IPS-NIHi11 (cell line): ENCODE results near the gene FHL3.
A peak's percentile ranks its signal among the peaks of the same experiment; 100 is the strongest.
"Not testable (repeated sequence)": the region's sequence is repeated elsewhere in the genome, so short reads cannot be mapped to it uniquely, and the experiment has no call there.

ENCODE experiments used
- DNase-seq: peaks from one replicate; pipeline ENCODE4 v3.0.0; 2012; ENCODE audit warnings: mixed read lengths, low spot score

Gene FHL3

DNA sequence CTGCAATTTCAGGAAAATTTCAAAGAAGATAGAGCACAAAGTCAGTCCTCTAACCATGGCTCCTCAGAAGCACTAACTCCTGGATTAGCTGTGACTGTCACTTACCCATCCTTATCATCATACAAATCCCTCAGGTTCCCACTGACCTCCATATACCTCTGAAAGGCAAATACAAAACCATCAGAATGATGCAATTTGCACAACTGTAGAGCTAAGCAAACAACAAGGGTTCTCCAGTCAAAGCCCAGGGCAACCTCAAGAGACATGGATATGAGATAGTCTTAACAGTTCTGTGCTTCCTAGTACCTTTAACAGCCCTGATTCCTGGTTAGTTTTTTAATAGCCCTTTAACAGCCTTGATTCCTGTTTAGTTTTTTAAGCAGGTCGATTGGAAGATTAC, 17.6 kb downstream of the FHL3 start:
- no peak for DNase-seq

GRCh38 chr1:37983546-37983945, 21.8 kb downstream of the FHL3 start:
- no peak for DNase-seq

DNA sequence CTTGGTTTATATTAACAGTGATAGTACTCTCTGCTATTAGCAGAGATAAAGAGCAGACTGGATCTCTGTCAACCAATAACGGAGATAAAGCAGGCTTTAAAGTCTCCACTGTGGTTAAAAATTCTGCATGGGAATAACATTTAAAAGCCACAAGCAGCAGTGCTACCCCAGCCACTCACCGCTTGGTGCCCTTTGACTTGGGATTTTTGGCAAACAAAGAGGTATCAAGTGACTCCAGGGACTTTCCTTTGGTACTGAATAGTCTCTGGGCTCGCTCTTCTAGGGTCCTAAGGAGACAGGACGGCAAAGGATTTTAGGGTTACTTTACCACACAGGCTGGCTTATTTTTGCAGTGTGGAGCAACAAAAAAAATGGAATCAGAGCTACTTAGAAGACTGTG, 26.8 kb downstream of the FHL3 start:
- DNase-seq: no peak

- peak; percentile 72 for DNase-seq
Observed at GRCh38 chr1:37975083-37975482, 30.2 kb downstream of the FHL3 start.

- DNase-seq: no peak
Observed at GRCh38 chr1:37974567-37974966, 30.7 kb downstream of the FHL3 start.

DNA sequence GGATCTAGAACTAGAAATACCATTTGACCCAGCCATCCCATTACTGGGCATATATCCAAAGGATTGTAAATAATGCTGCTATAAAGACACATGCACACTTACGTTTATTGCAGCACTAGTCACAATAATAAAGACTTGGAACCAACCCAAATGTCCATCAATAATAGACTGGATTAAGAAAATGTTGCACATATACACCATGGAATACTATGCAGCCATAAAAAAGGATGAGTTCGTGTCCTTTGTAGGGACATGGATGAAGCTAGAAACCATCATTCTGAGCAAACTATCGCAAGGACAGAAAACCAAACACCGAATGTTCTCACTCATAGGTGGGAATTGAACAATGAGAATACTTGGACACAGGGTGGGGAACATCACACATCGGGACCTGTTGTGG, 31.6 kb downstream of the FHL3 start:
- DNase-seq: not testable (repeated sequence)

DNA sequence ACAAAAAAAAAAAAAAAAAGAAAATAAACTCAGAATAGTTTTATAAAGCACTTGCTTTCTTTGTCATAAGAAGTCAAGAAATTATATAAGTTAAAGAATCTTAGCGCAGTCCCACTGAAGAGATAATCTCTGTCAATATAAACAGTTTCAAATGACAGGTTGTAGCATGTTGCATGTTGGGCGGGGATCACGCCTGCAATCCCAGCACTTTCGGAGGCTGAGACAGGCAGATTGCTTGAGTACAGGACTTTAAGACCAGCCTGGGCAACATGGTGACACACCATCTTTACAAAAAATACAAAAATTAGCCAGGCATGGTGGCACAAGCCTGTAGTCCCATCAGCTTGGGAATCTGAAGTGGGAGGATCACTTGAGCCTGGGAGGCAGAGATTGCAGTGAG, 40.0 kb downstream of the FHL3 start:
- no peak for DNase-seq

GRCh38 chr1:37964106-37964505, 41.2 kb downstream of the FHL3 start:
- not testable (repeated sequence) for DNase-seq

- DNase-seq: no peak
Observed at GRCh38 chr1:37958690-37959089, 46.6 kb downstream of the FHL3 start.

DNA sequence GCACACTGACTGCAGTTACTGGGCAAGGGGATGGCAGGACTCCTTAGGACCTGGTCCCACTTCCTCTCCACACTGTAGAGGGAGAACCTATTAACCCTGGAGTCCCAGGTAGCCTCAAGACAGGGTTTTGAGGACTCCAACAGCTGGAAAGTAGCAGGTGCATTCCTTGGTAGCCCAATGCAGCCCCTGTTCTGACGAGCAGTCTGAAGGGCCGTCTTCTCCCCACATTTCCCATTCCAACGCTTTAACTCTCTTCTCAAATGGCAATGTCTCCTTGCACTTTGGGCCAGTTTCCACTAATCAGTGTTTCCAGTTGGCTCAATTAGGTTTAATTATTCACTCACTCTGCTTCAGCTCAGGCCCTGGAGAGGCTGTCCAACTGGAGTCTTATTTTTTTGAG, 49.6 kb downstream of the FHL3 start:
- no peak for DNase-seq

- DNase-seq: no peak
Observed at GRCh38 chr1:37954316-37954971, 50.9 kb downstream of the FHL3 start.

DNA sequence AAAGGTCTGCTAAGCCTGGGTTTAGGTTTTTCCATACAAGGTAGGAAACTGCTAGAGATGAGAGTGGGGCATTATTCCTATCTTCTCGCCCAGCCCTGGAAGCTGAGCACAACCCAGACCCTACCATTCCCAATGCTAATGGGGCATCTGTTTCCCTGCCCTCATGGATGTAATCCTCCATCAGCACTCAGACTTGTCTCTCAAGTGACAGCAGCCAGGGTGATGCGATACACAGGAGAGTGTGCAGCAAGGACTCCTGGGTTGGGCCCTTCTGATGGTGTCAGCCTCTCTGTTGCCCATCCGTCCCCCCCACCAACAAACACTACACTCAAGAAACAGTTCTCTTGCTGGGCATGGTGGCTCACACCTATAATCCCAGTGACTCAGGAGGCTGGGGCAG, 52.6 kb downstream of the FHL3 start:
- DNase-seq: no peak

GRCh38 chr1:37951783-37952624, 53.3 kb downstream of the FHL3 start:
- DNase-seq: no peak

- no peak for DNase-seq
Observed at GRCh38 chr1:37951041-37951782, 54.1 kb downstream of the FHL3 start.

DNA sequence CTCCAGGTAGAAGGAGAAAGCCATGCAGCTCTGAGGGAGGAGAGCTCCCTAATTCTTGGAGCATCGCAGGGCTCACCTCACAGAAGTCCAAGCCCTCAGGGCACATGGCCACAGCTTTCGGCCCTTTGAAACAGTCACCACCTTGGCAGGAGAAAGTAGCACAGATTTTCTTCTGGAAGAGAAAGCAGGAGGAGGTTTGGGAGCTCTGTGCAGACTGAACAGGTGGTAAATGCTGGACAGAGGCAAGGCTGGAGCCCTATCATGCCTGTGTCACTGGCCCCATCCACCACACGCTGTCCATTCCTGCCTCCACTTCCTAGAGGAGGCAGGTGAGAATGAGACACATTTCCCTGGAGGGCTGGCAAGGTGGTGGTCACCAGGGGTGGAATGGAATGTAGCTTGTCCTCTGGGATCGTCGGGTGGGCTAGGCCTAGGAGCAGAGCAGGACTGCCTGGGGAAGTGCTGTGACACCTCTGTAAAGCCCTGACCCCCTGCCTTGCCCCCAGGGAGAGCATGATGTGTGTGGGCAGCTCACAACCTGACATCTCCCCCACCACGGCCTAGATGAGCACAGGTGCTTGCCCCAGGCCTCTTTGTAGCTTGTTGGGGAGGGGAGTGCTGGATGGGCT, 55.7 kb downstream of the FHL3 start:
- DNase-seq: no peak

GRCh38 chr1:37948841-37949240, 56.5 kb downstream of the FHL3 start:
- no peak for DNase-seq

DNA sequence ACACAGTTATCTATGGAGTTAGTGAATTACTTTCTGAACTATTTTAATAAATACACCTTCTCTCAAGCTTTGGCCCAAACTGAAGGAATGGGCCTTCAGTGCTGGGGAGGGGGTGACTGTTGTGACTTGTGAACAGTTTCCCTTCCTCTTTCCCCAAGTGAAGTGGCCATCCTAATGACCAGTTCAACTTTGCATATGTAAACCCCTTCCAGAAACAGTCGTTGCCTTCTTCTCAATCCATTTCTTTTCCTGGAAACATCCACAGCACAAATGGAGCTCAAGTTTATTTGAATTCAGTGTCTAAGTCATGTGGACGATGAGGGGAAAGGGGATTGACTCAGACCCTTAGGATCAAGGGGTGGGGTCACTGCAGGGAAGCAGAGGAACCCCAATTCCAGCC, 57.1 kb downstream of the FHL3 start:
- DNase-seq: no peak

DNA sequence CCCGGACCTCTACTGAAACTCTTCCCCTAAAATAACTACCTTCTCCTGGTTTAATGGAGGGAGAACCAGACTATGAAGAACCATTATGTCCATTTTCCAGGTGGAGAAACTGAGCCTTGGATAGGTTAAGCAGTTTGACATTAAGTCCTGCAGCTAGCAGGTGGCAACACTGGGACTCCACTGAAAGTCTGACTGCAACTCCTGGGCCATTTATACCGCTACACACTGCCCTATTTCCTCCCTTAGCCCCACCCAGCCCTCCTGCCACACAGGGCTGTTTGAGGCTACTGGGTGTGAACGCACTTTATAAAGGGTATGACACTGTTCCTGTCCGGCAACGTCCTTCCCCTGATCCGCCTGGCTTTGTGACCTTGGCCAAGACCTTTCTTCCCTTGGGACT, 58.0 kb downstream of the FHL3 start:
- DNase-seq: no peak
